ENCODE data around the gene AKAP8L.
"Not testable (repeated sequence)": the region's sequence is repeated elsewhere in the genome, so short reads cannot be mapped to it uniquely, and the experiment has no call there.

Gene AKAP8L

DNA sequence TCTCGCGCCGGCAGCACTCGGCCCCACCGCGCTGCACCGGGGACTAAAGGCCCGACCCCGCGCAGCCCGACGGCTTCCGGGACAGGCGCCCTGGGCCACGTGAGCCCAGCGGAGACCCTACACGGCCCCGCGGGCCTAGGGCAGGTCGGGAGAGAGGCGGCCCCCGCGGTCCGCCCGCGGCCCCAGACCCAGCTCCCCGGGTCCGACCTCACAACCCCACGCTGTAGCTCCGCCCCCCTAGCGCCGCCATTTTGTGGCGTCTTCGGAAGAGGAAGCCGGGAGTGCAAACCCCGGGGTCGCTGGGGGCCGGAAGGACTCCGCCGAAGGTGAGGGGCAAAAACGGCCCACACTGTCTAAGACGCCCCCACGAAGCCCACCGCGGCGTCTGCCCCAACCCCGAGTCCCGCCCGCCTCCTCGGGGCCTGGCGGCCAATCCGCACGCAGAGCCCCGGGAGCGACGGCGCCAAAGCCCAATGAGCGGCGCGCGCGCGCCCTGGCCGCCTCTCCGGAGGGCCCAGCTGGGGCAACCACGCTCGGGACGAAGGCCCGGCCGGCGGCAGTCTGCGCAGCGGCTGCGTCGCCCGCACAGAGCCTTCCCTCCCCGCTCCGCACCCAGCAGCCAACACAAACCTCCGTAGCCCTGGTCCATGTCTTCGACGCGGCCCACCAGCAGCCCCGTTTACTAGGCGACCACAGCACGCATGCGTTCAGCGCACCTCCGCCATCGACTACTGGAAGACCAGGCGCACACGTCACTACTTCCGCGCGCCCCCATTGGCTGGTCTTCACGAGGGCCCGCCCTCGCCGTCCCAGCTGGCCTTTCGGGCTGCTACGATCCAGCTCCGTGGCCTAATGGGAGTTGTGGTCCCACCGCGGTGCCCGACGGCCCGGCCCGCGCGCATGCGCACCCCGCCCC, 39.4 kb downstream of the AKAP8L start, which contains the start of gene AKAP8:
TSS of gene AKAP8 (minus strand) at position 705 of the 916 bp plus-strand sequence. CDS start at position 649, 56 bp downstream.
- peak; percentile 99 to 100 (median 99) for DNase-seq

DNA sequence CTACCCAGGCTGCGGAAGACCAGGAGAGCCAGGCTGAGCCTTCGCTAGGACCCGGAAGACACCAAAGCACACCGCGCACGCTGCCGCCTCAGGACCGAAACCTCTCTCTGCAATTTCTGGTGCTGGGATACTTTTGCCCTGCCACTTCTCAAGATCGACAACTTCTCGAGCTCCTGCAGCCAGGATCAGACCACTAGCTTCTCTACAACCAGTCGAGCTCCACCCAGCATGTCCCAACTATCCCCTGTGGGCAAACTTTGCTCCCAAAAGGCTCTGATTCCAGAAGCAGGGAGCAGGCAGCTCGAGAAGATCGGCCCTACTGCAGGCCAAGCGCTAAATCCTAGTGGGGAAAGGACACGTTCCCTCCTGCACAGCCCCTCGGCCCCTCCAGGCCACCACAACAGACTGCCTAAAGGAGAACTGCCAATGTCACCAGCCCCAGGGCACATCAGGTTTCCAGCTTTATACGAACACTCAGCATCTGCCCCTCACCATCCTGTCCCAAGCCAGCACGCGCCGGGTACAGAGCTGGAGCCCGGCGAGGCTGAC, 40.2 kb downstream of the AKAP8L start:
- peak; percentile 47 to 70 (median 57) for DNase-seq

DNA sequence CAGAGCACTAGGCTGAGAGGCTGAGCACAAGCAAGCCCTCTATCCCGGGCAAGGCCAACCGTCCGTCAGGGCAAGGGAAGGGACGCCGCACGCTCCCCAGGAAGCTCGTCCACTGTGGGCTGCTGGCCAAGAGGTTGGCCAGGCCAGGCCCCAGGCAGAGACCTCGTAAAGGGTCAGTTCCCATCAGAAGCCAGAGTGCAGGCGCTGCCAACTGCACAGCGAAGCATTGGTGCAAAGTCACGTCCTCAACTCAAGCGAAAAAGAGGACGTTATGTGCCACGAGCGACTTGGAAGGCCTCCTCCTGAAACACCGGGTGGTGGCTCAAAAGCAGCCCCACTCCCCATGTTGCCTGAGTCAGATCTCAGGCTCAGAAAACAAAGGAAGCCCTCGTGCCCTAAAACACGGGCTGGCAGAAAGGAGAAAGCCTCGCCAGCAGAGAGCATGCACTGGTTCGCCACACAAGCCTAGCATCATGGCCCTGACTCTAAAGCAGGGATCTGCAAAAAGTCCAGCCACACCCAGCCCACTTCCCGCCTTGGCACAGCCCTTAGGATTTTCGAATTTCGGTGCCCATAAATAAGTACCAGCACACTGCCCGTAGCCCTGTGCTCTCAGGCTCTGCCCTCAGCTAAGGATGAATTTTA, 43.9 kb downstream of the AKAP8L start:
- DNase-seq: no peak

DNA sequence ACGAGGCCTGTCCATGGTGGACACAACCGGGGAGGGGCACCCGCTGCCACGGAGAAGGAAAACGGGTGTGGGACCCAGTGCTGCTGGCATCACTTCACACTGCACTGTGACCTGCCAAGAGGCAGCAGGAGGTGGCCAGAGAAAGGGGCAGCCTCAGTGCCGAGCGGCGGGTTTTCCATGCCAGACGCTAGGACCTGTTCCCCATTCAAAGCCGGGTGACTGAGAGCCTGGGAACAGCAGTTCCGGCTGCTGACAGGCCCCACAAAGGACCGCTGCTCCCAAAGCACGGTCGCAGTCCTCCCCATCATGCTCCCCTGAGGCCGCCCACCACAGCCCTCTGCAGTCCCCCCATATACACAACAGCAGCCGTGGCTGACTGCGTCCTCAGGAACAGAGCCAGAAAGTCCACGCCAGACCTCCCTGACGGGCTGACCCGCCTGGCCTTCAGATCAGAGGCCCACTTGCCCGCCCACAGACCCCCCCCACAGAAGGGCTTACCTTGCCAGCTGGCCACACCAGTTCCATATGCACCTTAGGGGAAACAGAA, 44.6 kb downstream of the AKAP8L start:
- DNase-seq: no peak

DNA sequence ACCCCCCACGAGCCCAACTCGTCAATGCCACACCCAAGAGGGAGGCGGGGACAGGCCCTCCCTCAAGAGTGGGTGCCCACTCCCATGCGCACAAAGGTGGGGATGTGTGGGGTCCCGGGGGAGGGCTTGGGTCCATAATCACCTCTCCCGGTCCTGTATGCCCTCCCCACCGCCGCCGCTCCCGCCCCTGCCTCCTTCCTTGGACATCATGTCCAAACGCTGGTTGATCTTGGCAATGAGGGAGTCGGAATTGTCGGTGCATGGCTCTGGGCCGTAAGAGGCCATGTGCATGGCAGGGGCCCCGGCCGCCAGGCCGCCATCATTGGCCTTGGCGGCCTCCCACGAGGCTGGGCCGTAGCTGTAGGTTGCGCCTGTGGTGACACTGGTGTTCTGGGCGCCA, 45.1 kb downstream of the AKAP8L start:
- DNase-seq: no peak

DNA sequence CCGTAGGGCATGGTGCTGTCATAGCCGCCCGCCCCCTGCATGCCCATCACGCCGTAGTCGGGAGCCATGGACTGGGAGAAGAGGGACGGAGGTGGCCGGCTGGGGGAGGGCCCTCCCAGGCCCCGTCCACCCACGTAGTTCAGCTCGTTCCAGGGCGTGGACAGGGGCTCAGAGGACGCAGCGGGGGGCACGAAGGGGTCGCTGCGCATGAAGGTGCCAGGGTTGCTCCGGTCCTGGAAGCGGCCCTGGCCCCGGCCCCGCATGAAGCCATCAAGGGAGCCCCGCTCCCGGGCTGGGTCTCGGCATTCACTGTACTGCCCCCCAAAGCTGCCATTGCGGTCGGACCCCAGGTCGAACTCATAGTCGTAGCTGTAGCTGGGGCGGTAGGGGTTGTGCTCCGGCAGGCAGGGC, 45.9 kb downstream of the AKAP8L start:
- DNase-seq: no peak

DNA sequence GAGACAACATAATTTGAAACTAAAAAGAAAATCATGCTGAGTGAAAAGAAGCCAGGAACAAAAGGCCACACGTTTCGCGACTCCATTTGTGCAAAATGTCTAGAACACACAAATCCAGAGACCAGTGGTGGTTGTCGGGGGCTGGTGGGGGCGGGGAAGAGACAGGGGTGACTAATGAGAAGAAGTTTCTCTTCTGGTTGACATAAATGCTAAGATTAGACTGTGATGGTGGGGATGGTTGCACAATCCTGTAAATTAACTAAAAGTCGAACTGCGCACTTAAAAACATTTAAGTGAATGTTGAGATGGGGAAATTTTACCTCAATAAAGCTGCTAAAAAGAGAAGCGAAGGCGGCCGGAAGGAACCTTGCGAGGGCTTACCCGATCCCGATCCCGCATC, 46.3 kb downstream of the AKAP8L start:
- DNase-seq: peak; percentile 32 to 45 (median 41)

DNA sequence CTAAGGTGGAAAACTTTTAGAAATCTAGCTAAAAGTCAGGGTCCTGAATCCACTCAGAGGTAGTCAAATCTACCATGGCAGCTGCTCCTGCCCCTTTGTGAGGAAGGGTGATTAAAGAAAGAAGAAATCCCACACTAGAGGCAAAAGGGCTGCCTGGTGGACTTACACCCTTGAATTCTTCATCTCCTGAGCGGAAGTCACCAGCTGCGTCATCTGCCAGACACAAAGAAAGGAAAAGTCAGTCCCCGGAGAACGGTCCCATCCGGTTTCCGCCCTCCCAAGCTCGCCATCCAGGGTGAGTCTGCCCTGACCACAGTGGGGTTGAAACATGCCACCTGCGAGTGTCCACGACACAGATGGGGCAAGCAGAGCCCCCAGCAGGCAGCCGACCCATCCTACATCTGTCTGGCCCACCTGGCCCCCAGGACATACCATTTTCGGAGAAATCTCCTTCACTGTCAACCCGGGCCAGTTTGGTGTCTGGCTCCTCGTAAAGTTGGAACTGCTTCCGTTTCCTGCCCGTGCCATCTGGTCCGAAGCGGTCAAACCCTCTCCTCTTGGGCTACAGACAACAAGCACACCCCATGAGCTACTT, 46.9 kb downstream of the AKAP8L start:
- DNase-seq: no peak

DNA sequence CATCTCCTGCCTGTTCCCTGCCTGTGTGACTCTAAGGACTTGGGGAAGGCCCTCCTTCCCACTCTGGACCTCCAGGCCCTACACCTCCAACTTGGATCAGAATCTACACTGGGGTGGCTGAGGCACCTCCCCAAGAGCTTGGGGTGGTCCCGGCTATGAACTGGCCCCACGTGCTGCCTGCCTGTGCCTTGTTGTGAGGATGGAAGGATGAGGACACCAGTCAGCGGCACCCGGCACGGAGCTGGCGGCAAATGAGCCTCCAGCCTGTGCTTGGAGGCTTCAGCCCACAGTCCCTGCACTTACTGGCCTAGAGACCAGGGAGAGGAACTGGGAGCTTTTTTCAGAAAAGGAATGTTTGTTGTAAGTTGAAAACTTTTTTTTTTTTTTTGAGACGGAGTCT, 47.7 kb downstream of the AKAP8L start:
- no peak for DNase-seq

DNA sequence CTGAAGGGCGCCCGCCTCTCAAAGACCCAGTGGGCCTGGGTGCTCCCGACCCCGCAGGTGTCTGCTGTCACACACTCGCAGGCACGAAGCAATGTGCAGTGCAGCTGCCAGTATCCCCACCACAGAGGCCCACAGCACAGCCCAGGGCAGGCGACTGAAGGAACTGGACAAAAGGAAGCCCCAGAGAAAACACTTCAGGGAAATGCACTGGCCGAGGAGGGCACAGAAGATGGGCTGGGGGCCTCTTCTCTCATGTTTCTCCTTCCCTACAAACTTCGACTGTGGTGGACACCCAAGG, 49.2 kb downstream of the AKAP8L start:
- no peak for DNase-seq

DNA sequence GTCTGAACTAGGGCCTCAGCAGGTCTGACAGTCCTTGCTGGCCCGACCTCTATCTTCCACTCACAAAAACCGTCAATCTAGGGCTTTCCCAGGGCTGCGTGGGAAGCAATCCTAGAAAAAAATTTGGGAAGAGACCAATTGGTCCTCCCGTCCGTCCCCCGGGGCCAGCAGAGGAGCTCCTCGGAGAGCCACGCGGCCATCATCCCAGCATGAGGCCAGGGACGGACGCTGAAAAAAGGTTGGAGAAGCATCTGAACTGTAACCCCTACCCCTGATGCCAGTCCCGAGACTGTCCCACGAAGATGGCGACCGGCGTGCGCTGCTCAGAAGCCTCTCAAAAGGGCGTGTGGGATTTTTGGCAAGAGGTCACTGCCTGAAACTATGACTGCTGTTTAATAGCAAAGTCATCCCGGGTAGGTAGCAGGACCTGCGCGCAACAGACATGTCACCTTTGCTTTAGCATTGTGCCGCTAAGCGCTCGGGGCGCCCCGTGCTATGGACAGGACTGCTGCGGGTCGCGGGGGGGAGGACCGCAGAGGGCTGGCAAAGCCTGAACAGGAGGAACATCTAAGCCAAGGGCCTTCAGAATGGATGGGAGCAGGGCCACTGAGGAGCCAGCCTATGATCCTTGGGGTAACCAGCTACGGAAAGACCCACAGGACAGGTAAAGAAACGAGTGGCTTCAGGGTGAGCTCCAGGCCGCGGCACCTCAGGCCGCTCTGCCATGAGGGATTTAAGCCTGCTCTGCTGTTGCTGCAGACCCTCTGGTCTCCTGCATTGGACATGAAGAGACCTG, 49.8 kb downstream of the AKAP8L start:
- no peak for DNase-seq

DNA sequence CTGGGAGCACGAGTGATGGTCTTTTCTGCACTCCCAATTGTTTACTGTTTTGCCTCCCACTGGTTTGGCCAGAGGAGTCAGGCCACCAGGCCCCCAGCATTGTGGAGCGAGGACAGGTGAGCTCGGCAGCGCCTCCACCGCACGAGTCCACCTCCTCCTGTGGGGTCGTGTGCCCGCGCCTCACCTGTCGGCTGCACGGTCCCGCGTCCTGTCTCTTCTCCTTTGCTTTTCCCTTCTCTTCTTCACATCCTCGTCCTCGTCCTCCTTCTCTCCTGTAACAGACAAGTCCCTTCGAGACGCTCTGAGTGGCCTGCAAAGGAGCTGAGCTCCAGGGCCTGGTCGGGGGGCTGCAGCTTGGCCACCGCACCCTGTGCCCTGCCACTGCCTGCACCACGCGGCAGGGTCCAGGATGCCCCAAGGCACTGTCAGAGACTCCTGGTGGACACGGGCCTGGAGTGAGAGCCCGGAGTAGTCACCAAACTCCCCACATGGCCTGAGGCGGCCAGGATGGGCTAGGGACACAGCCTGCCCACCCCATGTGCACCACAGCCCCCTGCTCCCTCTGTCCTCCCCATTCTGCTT, 50.6 kb downstream of the AKAP8L start:
- no peak for DNase-seq

DNA sequence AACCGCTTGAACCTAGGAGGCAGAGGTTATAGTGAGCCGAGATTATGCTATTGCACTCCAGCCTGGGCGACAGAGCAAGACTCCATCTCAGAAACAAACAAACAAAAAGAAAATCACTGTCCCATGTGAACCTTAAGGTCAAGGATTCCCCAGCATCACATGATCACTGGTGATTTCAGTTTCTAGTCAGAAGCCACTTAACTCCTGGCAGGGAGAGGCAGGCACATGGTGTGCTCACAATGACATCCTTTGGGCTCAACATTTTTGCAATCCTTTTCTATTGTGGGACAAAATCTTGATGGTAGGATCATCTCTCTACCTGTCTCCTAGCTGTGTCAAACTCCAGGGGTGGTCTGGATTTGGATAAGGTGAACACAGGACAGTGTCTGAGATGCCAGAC, 51.3 kb downstream of the AKAP8L start:
- peak in 2 of 3 donors; percentile 30 to 42 for DNase-seq

DNA sequence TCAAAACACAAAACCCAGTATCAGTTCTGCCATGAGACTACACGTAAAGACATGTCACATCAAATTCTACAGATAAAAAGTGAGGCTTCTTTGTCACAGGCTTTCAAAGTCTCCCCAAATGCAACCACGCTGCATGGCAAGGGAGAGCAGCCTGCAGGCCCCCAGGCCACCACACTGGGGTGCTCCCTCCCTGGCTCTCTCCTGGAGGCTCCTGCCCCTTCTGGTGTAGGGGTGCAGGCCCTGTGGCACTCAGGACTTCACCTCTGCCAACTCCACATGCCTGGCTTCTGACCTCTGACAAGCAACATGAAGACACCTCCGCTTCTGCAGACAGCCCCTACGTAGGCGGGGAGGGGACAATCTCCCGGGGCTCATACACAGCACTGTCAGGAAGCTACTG, 53.5 kb downstream of the AKAP8L start:
- no peak for DNase-seq

DNA sequence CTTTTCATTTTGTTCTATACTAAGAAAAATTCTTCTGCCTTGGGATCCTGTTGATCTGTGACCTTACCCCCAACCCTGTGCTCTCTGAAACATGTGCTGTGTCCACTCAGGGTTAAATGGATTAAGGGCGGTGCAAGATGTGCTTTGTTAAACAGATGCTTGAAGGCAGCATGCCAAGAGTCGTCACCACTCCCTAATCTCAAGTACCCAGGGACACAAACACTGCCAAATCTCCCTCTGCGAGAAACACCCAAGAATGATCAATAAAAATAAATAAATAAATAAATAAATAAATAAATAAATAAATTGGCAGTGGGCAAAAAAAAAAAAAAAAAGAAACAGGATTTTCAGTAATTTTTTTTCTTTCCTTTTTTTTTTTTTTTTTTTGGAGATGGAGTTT, 55.0 kb downstream of the AKAP8L start:
- not testable (repeated sequence) for DNase-seq

DNA sequence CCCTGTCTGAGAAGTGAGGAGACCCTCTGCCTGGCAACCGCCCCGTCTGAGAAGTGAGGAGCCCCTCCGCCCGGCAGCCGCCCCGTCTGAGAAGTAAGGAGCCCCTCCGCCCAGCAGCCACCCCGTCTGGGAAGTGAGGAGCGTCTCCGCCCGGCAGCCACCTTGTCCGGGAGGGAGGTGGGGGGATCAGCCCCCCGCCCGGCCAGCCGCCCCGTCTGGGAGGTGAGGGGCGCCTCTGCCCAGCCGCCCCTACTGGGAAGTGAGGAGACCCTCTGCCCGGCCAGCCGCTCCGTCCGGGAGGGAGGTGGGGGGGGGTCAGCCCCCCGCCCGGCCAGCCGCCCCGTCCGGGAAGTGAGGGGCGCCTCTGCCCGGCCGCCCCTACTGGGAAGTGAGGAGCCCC, 55.7 kb downstream of the AKAP8L start:
- DNase-seq: not testable (repeated sequence)

DNA sequence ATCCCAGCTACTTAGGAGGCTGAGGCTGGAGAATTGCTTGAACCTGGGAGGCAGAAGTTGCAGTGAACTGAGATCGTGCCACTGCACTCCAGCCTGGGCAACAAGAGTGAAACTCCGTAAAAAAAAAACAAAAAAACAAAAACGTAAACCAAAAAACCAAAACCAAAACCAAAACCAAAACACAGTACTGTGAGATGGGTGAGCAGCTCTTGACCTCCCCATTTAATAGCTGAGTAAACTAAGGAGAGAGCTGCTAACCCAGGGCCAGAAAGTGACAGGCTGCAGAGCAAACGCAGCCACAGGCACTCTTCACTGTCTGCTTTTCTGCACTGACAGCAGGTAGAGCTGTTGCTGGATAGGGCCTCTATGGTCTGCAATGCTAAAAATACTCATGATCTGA, 58.8 kb downstream of the AKAP8L start:
- not testable (repeated sequence) for DNase-seq

DNA sequence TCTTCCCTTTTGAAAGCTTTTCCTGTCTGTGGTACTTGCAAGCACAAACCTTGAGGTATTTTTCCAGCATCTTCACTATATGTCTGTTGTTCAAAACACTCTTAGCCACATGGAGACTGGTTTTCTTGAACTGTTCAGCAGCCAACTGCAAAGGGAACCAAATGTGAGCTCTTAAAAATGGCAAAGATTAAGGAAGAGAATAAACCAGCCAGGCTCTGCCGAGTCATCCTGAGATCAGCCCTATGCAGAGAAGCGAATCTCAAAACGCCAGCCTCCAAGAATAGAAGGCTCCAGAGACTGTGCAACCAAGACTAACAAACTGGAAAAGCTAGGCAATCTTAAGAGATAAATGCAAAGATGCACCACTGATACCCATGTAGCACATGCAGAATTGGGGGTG, 59.9 kb downstream of the AKAP8L start:
- DNase-seq: no peak

DNA sequence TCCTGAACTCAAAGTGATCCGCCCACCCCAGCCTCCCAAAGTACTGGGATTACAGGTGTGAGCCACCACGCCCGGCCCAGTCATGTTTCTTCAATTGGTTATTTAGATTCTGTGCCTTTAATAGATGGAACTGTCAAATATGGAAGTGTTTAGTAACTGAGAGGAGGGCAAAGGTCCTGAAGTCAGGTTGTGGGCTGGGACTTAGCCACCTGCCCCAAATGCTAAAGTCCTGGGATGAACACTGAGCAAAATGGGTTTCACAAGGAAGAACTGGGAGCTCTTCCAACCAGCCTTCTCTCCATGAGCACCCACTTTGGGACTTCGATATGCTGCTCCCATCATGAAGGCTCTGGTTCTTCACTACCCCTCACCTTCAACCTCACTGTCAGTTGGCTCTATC, 60.9 kb downstream of the AKAP8L start:
- no peak for DNase-seq

DNA sequence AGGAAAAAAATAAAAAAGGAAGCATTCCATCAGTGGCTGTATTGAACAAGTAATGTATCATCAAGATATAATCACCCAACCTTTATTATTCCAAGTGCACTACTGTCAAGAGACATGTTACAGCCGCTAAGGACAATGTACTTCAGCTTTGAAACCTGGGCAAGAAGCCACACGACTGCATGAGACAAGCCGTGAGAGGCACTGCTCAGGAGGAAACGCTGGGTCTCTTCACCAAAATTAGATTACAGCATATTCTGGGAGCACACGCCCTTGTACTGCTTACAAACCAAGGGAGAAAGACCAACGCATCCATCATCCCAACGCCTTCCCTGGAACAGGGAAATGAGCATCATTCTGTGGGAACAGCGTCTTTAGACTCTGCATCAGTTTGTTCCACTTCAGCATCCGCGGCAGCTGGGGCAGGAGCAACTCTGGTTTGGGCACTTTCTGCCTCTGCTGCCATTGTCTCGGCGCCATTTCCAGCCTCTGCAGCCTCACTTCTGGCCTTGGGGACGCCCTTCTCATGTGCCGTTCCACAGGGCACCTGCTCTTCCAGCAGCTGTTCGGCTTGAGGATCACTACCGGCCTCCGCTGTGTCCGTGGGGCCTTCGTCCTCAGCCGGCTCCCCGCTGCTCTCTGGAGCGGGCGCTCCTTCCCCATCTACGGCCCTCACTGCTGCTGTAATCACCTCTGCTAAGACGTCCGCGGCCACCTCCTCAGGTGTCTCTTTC, 64.1 kb downstream of the AKAP8L start:
- DNase-seq: no peak

DNA sequence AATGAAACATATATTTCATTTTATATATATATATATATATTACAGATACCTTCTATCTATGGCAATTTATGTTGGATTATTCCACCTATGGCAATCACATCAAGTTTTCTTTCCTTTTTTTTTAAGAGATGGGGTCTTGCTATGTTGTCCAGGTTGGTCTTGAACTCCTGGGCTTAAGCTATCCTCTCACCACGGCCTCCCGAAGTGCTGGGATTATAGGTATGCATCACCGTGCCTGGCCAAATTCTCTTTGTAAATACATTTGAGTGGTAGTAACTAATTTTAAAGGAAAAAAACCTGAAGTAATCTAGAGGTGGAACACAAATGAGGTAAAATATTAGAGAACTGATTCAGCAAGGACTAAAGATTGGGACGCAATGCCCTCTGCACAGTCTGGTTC, 64.9 kb downstream of the AKAP8L start:
- DNase-seq: no peak

Data from suppressor macrophage treated with lipopolysaccharide for 1 hour (primary cell).